K562 (cell line): ENCODE data around the gene KLHL18. TPM values are rescaled to one million over a fixed set of nuclear protein-coding genes. Genes with fewer than 3 reads are reported as not detected.

Source experiments
- BRCA1 ChIP-seq, 2 experiments: fragments of 450-650 bp in 1 of 2; sonication (generic) in 1 of 2; formaldehyde crosslinking in 1 of 2; IDR thresholded peaks; 2 replicates each; pipeline versions ENCODE4 v1.5.0 to v1.6.1; 2017 to 2020; ENCODE audit warnings: mild to moderate bottlenecking in 1 of 2, missing genetic modification reagents in 1 of 2
- CBX5 ChIP-seq: IDR thresholded peaks from 2 replicates; pipeline ENCODE4 v1.6.1; 2014; ENCODE audit warnings: low read depth, borderline replicate concordance
- CCAR2 ChIP-seq: fragments of 200-400 bp; formaldehyde crosslinking; IDR thresholded peaks from 2 replicates; pipeline ENCODE4 v1.6.1; 2017; ENCODE audit warnings: mild to moderate bottlenecking, low read depth, low read length
- CREB5 ChIP-seq: fragments of 250-450 bp; sonication (Bioruptor Pico); IDR thresholded peaks from 2 replicates; pipeline ENCODE4 v1.5.0; 2020; ENCODE audit warnings: mild to moderate bottlenecking
- FIP1L1 ChIP-seq: fragments of 200-400 bp; formaldehyde crosslinking; IDR thresholded peaks from 2 replicates; pipeline ENCODE4 v1.6.1; 2018; ENCODE audit warnings: mild to moderate bottlenecking, low read depth, low read length; ENCODE audit not compliant: poor library complexity, severe bottlenecking
- FOSL1 ChIP-seq: fragments of 200-800 bp; sonication (Bioruptor generic); conservative IDR thresholded peaks from 2 replicates; pipeline ENCODE4 v1.6.1; 2016; ENCODE audit warnings: missing genetic modification characterization, missing compliant biosample characterization
- IRF9 ChIP-seq: fragments of 450-650 bp; IDR thresholded peaks from 2 replicates; pipeline ENCODE4 v1.6.1; 2016; ENCODE audit warnings: missing biosample characterization, missing genetic modification characterization
- KLF1 ChIP-seq: fragments of 450-650 bp; IDR thresholded peaks from 2 replicates; pipeline ENCODE4 v1.6.1; 2016; ENCODE audit warnings: missing genetic modification characterization, missing compliant biosample characterization
- KLF16 ChIP-seq: IDR thresholded peaks from 2 replicates; pipeline ENCODE4 v1.6.1; 2016; ENCODE audit warnings: antibody characterized with exemption
- MEF2A ChIP-seq: IDR thresholded peaks from 2 replicates; pipeline ENCODE4 v1.6.1; 2011; ENCODE audit warnings: low read depth, mild to moderate bottlenecking, low read length, moderate library complexity; ENCODE audit not compliant: control insufficient read depth
- NRF1 ChIP-seq, 2 experiments: fragments of 450-650 bp; IDR thresholded peaks in 1 of 2; conservative IDR thresholded peaks in 1 of 2; 2 replicates each; pipeline ENCODE4 v1.6.1; 2014; ENCODE audit warnings: mild to moderate bottlenecking in 2 of 2
- PCBP2 ChIP-seq: fragments of 200-400 bp; formaldehyde crosslinking; IDR thresholded peaks from 2 replicates; pipeline ENCODE4 v1.6.1; 2018; ENCODE audit warnings: low read length, low read depth, mild to moderate bottlenecking, moderate library complexity; ENCODE audit not compliant: poor library complexity, severe bottlenecking
- PHF8 ChIP-seq: fragments of 200-600 bp; sonication (generic); IDR thresholded peaks from 2 replicates; pipeline ENCODE4 v1.6.1; 2012; ENCODE audit warnings: mixed run types, mild to moderate bottlenecking, inconsistent platforms, low read length, moderate library complexity, borderline replicate concordance
- RHOXF2B ChIP-seq: fragments of 250-450 bp; sonication (Bioruptor Pico); conservative IDR thresholded peaks from 2 replicates; pipeline ENCODE4 v1.5.1; 2021
- SMAD4 ChIP-seq: fragments of 250-450 bp; sonication (Bioruptor Pico); conservative IDR thresholded peaks from 2 replicates; pipeline ENCODE4 v1.8.0; 2021; ENCODE audit warnings: inconsistent platforms, mild to moderate bottlenecking, moderate library complexity
- ZHX1 ChIP-seq: fragments of 150-350 bp; conservative IDR thresholded peaks from 2 replicates; pipeline ENCODE4 v1.6.1; 2014; ENCODE audit warnings: low read length
- ZNF174 ChIP-seq: fragments of 250-450 bp; sonication (Bioruptor Pico); IDR thresholded peaks from 2 replicates; pipeline ENCODE4 v1.4.0; 2020; ENCODE audit warnings: mild to moderate bottlenecking
- ZNF212 ChIP-seq: fragments of 450-650 bp; formaldehyde crosslinking; IDR thresholded peaks from 2 replicates; pipeline ENCODE4 v1.4.0; 2020; ENCODE audit warnings: mild to moderate bottlenecking
- ZNF280A ChIP-seq: fragments of 450-650 bp; IDR thresholded peaks from 2 replicates; pipeline ENCODE4 v1.6.1; 2018; ENCODE audit warnings: mild to moderate bottlenecking, low read depth; ENCODE audit not compliant: partially characterized antibody
- ZNF41 ChIP-seq: fragments of 250-450 bp; sonication (Bioruptor Pico); conservative IDR thresholded peaks from 2 replicates; pipeline ENCODE4 v1.4.0; 2020; ENCODE audit warnings: mild to moderate bottlenecking
- polyA plus RNA-seq, 8 experiments: library from polyadenylated mRNA; depleted of rRNA in 4 of 8; stranded (reverse) in 5 of 8; unstranded in 3 of 8; fragments of >200 nt; fragmentation: Nextera tagmentation in 2 of 8; fragmentation: Illumina TruSeq in 1 of 8; extraction: Ambion mirVana in 2 of 8; extraction: Trizol in 1 of 8; gene quantifications; 2 replicates each; pipeline versions ENCODE4 v1.2.1 to v1.2.3, GENCODE V29; 2011 to 2014; ENCODE audit warnings: inconsistent platforms in 1 of 8, missing spikeins in 1 of 8
- total RNA-seq, 7 experiments: library from RNA; depleted of rRNA in 6 of 7; stranded (reverse); fragments of >200 nt in 6 of 7; fragmentation: Illumina TruSeq in 2 of 7; extraction: Trizol in 2 of 7; gene quantifications; 2 replicates each; pipeline versions ENCODE4 v1.2.1 to v1.2.3, GENCODE V29; 2011 to 2021; ENCODE audit warnings: low replicate concordance in 1 of 7

Gene KLHL18
- total and polyA plus RNA-seq, 9 of the 15 experiments (the other 6 are each of a cell fraction or from before 2014, with no cell fraction given), result 26.7 to 97.5 (median 48.7) TPM

- no peak for TF ChIP-seq ZNF280A
- peak; percentile 81 for TF ChIP-seq FIP1L1
- TF ChIP-seq SMAD4 (CRISPR knock-in tag), result peak; percentile 97
- TF ChIP-seq CBX5, result peak; percentile 63; the same call in 1 of the 2 replicates
- peak; percentile 94 to 95 for TF ChIP-seq NRF1 (conservative IDR thresholded peaks at IDR 0.05 in 1 of 2, IDR thresholded peaks at IDR 0.05 in 1 of 2)
- TF ChIP-seq BRCA1 (IDR thresholded peaks at IDR 0.05), result no peak
- no peak for TF ChIP-seq BRCA1 (CRISPR knock-in tag; IDR thresholded peaks at IDR 0.05)
- peak; percentile 91 for TF ChIP-seq MEF2A
- 0 out of 2 replicates have a peak, but pooled peaks have one; percentile 74 for TF ChIP-seq ZHX1
- no peak for TF ChIP-seq RHOXF2B (CRISPR knock-in tag)
- no peak for TF ChIP-seq ZNF174 (CRISPR knock-in tag)
- peak; percentile 74 for TF ChIP-seq KLF16
- TF ChIP-seq ZNF212, result no peak
- TF ChIP-seq KLF1 (tag), result peak; percentile 91; the same call in 1 of the 2 replicates
- TF ChIP-seq PHF8, result peak; percentile 86
- TF ChIP-seq CREB5, result no peak
- no peak for TF ChIP-seq PCBP2
- no peak for TF ChIP-seq IRF9 (tag)
- no peak for TF ChIP-seq ZNF41 (CRISPR knock-in tag)
- no peak for TF ChIP-seq CCAR2
- no peak; the same call in none of the 2 replicates for TF ChIP-seq FOSL1 (tag)
Observed at GRCh38 chr3:47282424-47283192, at the start of gene KLHL18, which contains the start of gene KIF9 (continued).
